ENCODE data around the gene COL23A1.

COL23A1 gene

GRCh38 chr5:178383919-178384815 is 206.0 kb downstream of the COL23A1 start:
- Histone ChIP-seq H3K79me2 (ENCODE audit: low read length) (no peaks in the 10 kb centered on the region), H2AFZ (ENCODE audit: low read length) (no peak overlapping the region), H3K36me3 (replicated peaks; ENCODE audit: insufficient read depth, low read length) (no peaks in the 10 kb centered on the region), H3K4me3 (ENCODE audit: low read length) (no peak overlapping the region), H3K27me3 (replicated peaks; ENCODE audit: insufficient read depth, low read length) (peaks cover 72% of the 10 kb centered on the region), H3K9ac (ENCODE audit: low read length) (no peak overlapping the region), H3K4me2 (ENCODE audit: low read depth, low read length) (no peak overlapping the region), H3K4me1 (ENCODE audit: low read length) (no peaks in the 10 kb centered on the region), H3K27ac (ENCODE audit: low read length) (no peak overlapping the region), H3F3A (ENCODE audit: insufficient read depth, low read length) (no peaks in the 10 kb centered on the region), H3K9me3 (replicated peaks; ENCODE audit: insufficient read depth, low read length) (no peaks in the 10 kb centered on the region), H4K20me1 (ENCODE audit: insufficient read depth, low read length) (no peaks in the 10 kb centered on the region), H3K9me2 (replicated peaks; ENCODE audit: insufficient read depth, low read length) (no peaks in the 10 kb centered on the region)
- DNase-seq, result no peak
- TF ChIP-seq EZH2 (optimal IDR thresholded peaks at IDR 0.05; ENCODE audit: low read depth, low read length) (no peak), CTCF (IDR thresholded peaks at IDR 0.05; ENCODE audit: low read length) (no peak), EZH2phosphoT487 (IDR thresholded peaks at IDR 0.05; ENCODE audit: low read length) (no peak)

GRCh38 chr5:178383301-178383918 is 206.8 kb downstream of the COL23A1 start:
- H3K4me1 ChIP-seq (ENCODE audit: low read length), result no peaks in the 10 kb centered on the region
- H3K27me3 ChIP-seq (replicated peaks; ENCODE audit: insufficient read depth, low read length), result peaks cover 65% of the 10 kb centered on the region
- no peaks in the 10 kb centered on the region for H4K20me1 ChIP-seq (ENCODE audit: insufficient read depth, low read length)
- TF ChIP-seq EZH2 (optimal IDR thresholded peaks at IDR 0.05; ENCODE audit: low read depth, low read length) (no peak), EZH2phosphoT487 (IDR thresholded peaks at IDR 0.05; ENCODE audit: low read length) (no peak), CTCF (IDR thresholded peaks at IDR 0.05; ENCODE audit: low read length) (no peak)
- no peak overlapping the region for H3K9ac ChIP-seq (ENCODE audit: low read length)
- H3K4me3 ChIP-seq (ENCODE audit: low read length), result no peak overlapping the region
- H2AFZ ChIP-seq (ENCODE audit: low read length), result no peak overlapping the region
- H3K79me2 ChIP-seq (ENCODE audit: low read length), result no peaks in the 10 kb centered on the region
- no peaks in the 10 kb centered on the region for H3K36me3 ChIP-seq (replicated peaks; ENCODE audit: insufficient read depth, low read length)
- H3K4me2 ChIP-seq (ENCODE audit: low read depth, low read length), result no peak overlapping the region
- H3F3A ChIP-seq (ENCODE audit: insufficient read depth, low read length), result no peaks in the 10 kb centered on the region
- no peaks in the 10 kb centered on the region for H3K9me2 ChIP-seq (replicated peaks; ENCODE audit: insufficient read depth, low read length)
- DNase-seq, result no peak
- H3K9me3 ChIP-seq (replicated peaks; ENCODE audit: insufficient read depth, low read length), result no peaks in the 10 kb centered on the region
- no peak overlapping the region for H3K27ac ChIP-seq (ENCODE audit: low read length)

- no peaks in the 10 kb centered on the region for H3F3A ChIP-seq (ENCODE audit: insufficient read depth, low read length)
- no peak overlapping the region for H3K27ac ChIP-seq (ENCODE audit: low read length)
- H2AFZ ChIP-seq (ENCODE audit: low read length), result no peak overlapping the region
- H3K9ac ChIP-seq (ENCODE audit: low read length), result no peak overlapping the region
- H3K4me3 ChIP-seq (ENCODE audit: low read length), result no peak overlapping the region
- no peaks in the 10 kb centered on the region for H3K79me2 ChIP-seq (ENCODE audit: low read length)
- peaks cover 62% of the 10 kb centered on the region for H3K27me3 ChIP-seq (replicated peaks; ENCODE audit: insufficient read depth, low read length)
- H4K20me1 ChIP-seq (ENCODE audit: insufficient read depth, low read length), result no peaks in the 10 kb centered on the region
- DNase-seq, result no peak
- H3K36me3 ChIP-seq (replicated peaks; ENCODE audit: insufficient read depth, low read length), result no peaks in the 10 kb centered on the region
- H3K4me2 ChIP-seq (ENCODE audit: low read depth, low read length), result no peak overlapping the region
- TF ChIP-seq EZH2 (optimal IDR thresholded peaks at IDR 0.05; ENCODE audit: low read depth, low read length), result no peak
- H3K9me2 ChIP-seq (replicated peaks; ENCODE audit: insufficient read depth, low read length), result no peaks in the 10 kb centered on the region
- H3K4me1 ChIP-seq (ENCODE audit: low read length), result no peaks in the 10 kb centered on the region
- H3K9me3 ChIP-seq (replicated peaks; ENCODE audit: insufficient read depth, low read length), result no peaks in the 10 kb centered on the region
Measured at GRCh38 chr5:178382754-178383164, 207.4 kb downstream of the COL23A1 start.

Measured in MM.1S (cell line).